ENCODE results near the gene LBHD1. TPM values are rescaled to one million over a fixed set of nuclear protein-coding genes. Genes with fewer than 3 reads are reported as not detected.

LBHD1 gene
- total RNA-seq, 4 donors from 2014 or later: 6.6 to 25.6 (median 11.9) TPM

GRCh38 chr11:62708793-62709192 lies 36.7 kb upstream of the LBHD1 start:
- H3K4me3 ChIP-seq: peak overlapping the region; percentile 42 to 73 (median 60)
- H3K9me3 ChIP-seq: no peaks in the 10 kb centered on the region
- no peaks in the 10 kb centered on the region for H3K27me3 ChIP-seq
- H3K4me1 ChIP-seq: peaks cover 0 to 50% (median 16%) of the 10 kb centered on the region in 4 donors
- peak; percentile 47 to 66 (median 62) for DNase-seq
- peak overlapping the region; percentile 88 to 98 (median 92) for H3K27ac ChIP-seq
- H3K36me3 ChIP-seq: peaks cover 0 to 33% (median 0%) of the 10 kb centered on the region in 3 donors
- TF ChIP-seq POLR2A (IDR thresholded peaks at IDR 0.05) (no peak), CTCF (IDR thresholded peaks at IDR 0.05) (no peak)

GRCh38 chr11:62708392-62708791 lies 36.3 kb upstream of the LBHD1 start:
- Histone ChIP-seq H3K27me3 (no peaks in the 10 kb centered on the region), H3K4me3 (peak overlapping the region in 3 of 4 donors; percentile 58 to 73 (median 61)), H3K36me3 (peaks cover 0 to 29% (median 0%) of the 10 kb centered on the region in 3 donors), H3K27ac (peak overlapping the region; percentile 88 to 98 (median 92)), H3K9me3 (no peaks in the 10 kb centered on the region), H3K4me1 (peaks cover 0 to 46% (median 16%) of the 10 kb centered on the region in 4 donors)
- no peak for TF ChIP-seq CTCF (IDR thresholded peaks at IDR 0.05)
- no peak for DNase-seq

GRCh38 chr11:62707277-62707861 lies 35.3 kb upstream of the LBHD1 start, which contains the start of the genes BSCL2 and GNG3:
Gene BSCL2, minus strand, starts transcription at chr11:62707424. Its CDS starts 229 bp downstream, at chr11:62707195.
Gene GNG3, plus strand, starts transcription at chr11:62707676. Its CDS starts 620 bp downstream, at chr11:62708296.
- H3K9me3 ChIP-seq: no peaks in the 10 kb centered on the region
- no peaks in the 10 kb centered on the region for H3K27me3 ChIP-seq
- peak within 1 kb of the TSS; percentile 88 to 98 (median 92) for H3K27ac ChIP-seq
- H3K4me3 ChIP-seq: peak within 1 kb of the TSS; percentile 63 to 87 (median 80)
- DNase-seq: no peak
- TF ChIP-seq CTCF (IDR thresholded peaks at IDR 0.05): no peak
- TF ChIP-seq POLR2A (IDR thresholded peaks at IDR 0.05): no peak
- H3K36me3 ChIP-seq: peaks cover 0 to 19% (median 0%) of the 10 kb centered on the region in 3 donors
- peaks cover 0 to 36% (median 13%) of the 10 kb centered on the region in 4 donors for H3K4me1 ChIP-seq

- Histone ChIP-seq H3K27ac (peak overlapping the region; percentile 67 to 78 (median 73)), H3K9me3 (no peaks in the 10 kb centered on the region), H3K4me3 (peak overlapping the region; percentile 63 to 87 (median 79)), H3K36me3 (peaks cover 0 to 14% (median 0%) of the 10 kb centered on the region in 3 donors), H3K27me3 (no peaks in the 10 kb centered on the region), H3K4me1 (peaks cover 0 to 35% (median 12%) of the 10 kb centered on the region in 4 donors)
- no peak for TF ChIP-seq POLR2A (IDR thresholded peaks at IDR 0.05)
- TF ChIP-seq CTCF (IDR thresholded peaks at IDR 0.05): no peak
- no peak for DNase-seq
Observed at GRCh38 chr11:62706850-62707247, 34.8 kb upstream of the LBHD1 start.

GRCh38 chr11:62705880-62706849 lies 34.1 kb upstream of the LBHD1 start:
- H3K27me3 ChIP-seq: no peaks in the 10 kb centered on the region
- peak; percentile 95 to 97 (median 97) for DNase-seq
- H3K9me3 ChIP-seq: no peaks in the 10 kb centered on the region
- peaks cover 0 to 12% (median 0%) of the 10 kb centered on the region in 3 donors for H3K36me3 ChIP-seq
- peak overlapping the region; percentile 63 to 87 (median 79) for H3K4me3 ChIP-seq
- TF ChIP-seq CTCF (IDR thresholded peaks at IDR 0.05): no peak
- TF ChIP-seq POLR2A (IDR thresholded peaks at IDR 0.05): peak in 1 of 2 donors; percentile 43
- H3K4me1 ChIP-seq: peaks cover 0 to 35% (median 12%) of the 10 kb centered on the region in 4 donors
- peak overlapping the region; percentile 67 to 78 (median 73) for H3K27ac ChIP-seq

All from Peyer's patch (tissue), 4 donors.